Activated naive CD8-positive, alpha-beta T cell treated with anti-CD3 and anti-CD28 coated beads, Interleukin-2, amount 50 U/mL, for 24 hours (primary cell): ENCODE measurements around the gene ACOXL.

Experiments
- ATAC-seq: fragments of 150-1000 bp; cut with Tn5 transposase; one replicate; pipeline ENCODE4 v1.10.0; 2021
- DNase-seq: peaks from one replicate; pipeline ENCODE4 v3.0.0; 2021
- H3K27ac Mint-ChIP-seq: one replicate; pipeline ENCODE4 v1.8.0; 2021; ENCODE audit warnings: mild to moderate bottlenecking, mixed read lengths
- H3K27me3 Mint-ChIP-seq: one replicate; pipeline ENCODE4 v1.8.0; 2021; ENCODE audit warnings: mixed read lengths
- H3K36me3 Mint-ChIP-seq: one replicate; pipeline ENCODE4 v1.8.0; 2021; ENCODE audit warnings: low read depth, mixed read lengths
- H3K4me1 Mint-ChIP-seq: one replicate; pipeline ENCODE4 v1.8.0; 2021; ENCODE audit warnings: mixed read lengths
- H3K4me3 Mint-ChIP-seq: one replicate; pipeline ENCODE4 v1.8.0; 2021; ENCODE audit warnings: mild to moderate bottlenecking, moderate library complexity, mixed read lengths
- H3K9me3 Mint-ChIP-seq: one replicate; pipeline ENCODE4 v1.8.0; 2021; ENCODE audit warnings: mixed read lengths

Gene ACOXL

DNA sequence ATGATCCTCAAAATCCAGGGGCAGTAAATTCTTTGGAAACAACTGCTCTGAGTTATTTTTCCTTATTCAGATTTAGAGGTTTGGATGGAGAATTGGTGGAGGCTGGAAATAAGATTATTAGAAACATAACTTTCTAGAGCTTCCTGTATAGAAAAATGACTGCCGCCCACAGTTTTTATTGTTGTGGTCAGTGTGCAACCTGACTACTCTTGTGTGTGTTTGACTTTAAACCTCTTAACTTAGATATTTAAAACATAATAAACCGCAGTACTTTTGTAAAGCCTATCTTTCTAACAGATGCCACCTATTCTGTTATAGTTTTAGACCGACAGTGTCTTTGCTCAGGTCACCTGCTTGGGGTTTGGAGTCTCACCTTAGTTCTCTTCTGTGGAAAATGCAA lies 272.9 kb downstream of the ACOXL start:
- peaks cover 18% of the 10 kb centered on the region for H3K4me1 Mint-ChIP-seq

DNA sequence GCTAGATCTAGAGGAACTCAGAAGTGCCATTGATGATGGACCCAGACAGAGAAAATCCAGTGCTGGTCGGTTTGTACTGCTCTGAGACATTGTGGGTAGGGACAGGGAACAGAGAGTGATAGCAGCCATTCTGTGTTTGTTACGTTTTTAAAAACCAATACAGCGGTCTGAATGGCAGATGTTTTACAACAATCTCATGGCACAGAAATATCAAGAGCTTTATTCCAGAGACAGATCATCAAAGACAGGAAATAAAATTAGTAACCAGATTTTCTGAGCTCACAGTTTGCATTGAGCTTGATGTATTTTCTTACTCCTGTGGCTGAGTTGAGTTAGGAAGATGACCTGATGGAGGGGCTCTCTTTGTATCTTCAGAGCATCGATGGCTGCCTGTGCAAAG lies 273.4 kb downstream of the ACOXL start:
- Mint-ChIP-seq H3K4me3 (no peak overlapping the region), H3K36me3 (no peaks in the 10 kb centered on the region), H3K27ac (no peak overlapping the region), H3K4me1 (peaks cover 18% of the 10 kb centered on the region), H3K9me3 (peaks cover 9% of the 10 kb centered on the region), H3K27me3 (peaks cover 55% of the 10 kb centered on the region)
- no peak for DNase-seq
- ATAC-seq = no peak

More for the DNA sequence above, 272.9 kb downstream of the ACOXL start:
- Mint-ChIP-seq H3K36me3 (no peaks in the 10 kb centered on the region), H3K4me3 (no peak overlapping the region), H3K27me3 (peaks cover 55% of the 10 kb centered on the region), H3K9me3 (peaks cover 13% of the 10 kb centered on the region), H3K27ac (no peak overlapping the region)
- no peak for DNase-seq
- ATAC-seq = no peak

DNA sequence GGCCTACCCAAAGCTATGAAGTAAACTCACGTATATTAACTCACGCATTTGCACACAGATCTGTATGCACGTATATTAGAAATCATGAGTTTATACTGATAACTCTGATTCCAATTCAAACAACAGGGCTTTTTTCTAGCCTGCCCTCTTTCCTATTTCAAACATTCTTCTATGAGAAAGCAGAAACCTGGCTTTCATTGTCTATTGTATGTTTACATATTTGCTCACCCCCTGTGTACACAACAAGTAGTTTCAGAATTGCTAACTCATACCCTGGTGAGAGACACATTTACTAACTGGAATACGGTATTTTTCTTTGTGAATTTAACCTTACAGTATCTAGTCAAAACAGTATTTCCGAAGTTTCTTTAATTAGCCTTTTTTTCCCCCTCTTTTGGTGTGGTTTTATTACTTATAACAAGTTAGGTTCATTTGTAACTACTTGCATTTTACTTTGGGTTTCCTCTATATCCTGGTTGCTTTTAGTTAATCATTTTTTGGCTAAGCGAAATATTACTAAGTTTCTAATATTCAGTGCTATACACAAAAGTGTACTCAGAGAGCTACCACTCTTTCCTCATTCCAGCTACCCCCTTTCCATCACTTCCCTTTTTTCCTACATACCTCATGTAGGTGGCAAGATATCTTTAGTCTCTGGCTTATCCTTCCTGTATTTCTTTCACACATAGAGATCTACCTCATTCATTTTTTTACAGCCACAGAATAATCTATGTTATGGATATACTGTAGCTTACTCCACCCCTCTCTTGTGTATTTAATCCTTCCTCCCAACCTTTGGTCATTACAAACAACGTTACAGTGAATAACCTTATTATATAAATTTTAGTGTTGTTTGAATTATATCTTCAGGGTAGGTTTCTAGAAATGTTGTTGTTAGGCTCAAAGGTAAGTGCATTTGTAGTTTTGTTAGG lies 275.6 kb downstream of the ACOXL start:
- H3K4me1 Mint-ChIP-seq = peaks cover 18% of the 10 kb centered on the region
- ATAC-seq (no peak), DNase-seq (no peak)
- peaks cover 54% of the 10 kb centered on the region for H3K27me3 Mint-ChIP-seq
- H3K27ac Mint-ChIP-seq = no peak overlapping the region
- H3K4me3 Mint-ChIP-seq = no peak overlapping the region
- H3K9me3 Mint-ChIP-seq = peaks cover 11% of the 10 kb centered on the region
- no peaks in the 10 kb centered on the region for H3K36me3 Mint-ChIP-seq

DNA sequence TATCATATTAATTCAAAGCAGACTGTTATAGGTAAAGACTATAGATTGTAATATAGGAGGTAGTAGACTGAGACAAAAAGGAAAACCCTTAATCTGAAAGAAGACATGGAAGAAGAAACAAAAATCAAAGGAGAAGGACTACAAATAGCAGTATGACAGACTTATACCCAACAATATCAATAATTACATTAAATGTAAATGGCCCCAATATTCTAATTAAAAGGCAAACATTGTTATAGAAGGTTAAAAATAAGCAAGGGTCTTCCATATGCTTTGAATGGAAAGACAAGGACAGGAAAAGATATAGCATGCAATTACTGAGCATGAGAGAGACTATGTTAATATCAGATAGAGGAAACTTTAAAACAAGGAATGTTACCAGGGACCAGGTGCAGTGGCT lies 278.8 kb downstream of the ACOXL start:
- DNase-seq (no peak), ATAC-seq (no peak)
- Mint-ChIP-seq H3K27ac (no peak overlapping the region), H3K4me1 (peaks cover 12% of the 10 kb centered on the region), H3K9me3 (peaks cover 13% of the 10 kb centered on the region), H3K4me3 (no peak overlapping the region), H3K27me3 (peaks cover 43% of the 10 kb centered on the region), H3K36me3 (no peaks in the 10 kb centered on the region)

DNA sequence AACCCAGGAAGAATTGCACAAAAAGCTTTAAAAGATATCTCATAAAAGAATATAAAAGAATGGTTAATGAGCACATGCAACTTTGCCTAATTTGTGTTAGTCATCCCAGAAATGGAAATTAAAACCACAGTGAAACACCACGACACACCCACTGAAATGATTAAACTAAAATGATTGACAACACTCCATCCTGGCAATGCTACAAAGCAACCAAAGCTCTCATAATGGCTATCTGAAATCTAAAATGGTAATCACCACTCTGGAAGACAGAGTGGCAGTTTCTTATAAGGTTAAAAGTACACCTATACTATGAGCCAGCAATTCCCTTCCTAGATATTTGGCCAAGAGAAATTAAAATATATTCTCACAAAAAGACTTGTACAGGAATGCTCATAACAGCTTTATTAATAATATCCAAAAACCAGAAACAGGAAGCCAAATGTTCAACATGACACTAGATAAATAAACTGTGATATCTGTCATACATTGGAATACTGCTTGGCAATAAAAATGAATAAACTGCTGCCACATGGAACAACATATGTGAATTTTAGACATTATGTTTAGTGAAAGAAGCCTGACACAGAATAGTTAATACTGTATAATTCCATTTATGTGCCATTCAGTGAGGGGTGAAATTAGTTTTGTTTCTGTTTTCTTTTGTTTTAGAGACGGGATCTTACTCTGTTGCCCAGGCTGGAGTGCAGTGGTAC lies 283.1 kb downstream of the ACOXL start:
- peaks cover 13% of the 10 kb centered on the region for H3K9me3 Mint-ChIP-seq
- H3K4me3 Mint-ChIP-seq = no peak overlapping the region
- no peak for DNase-seq
- ATAC-seq = peak; percentile 78
- H3K36me3 Mint-ChIP-seq = no peaks in the 10 kb centered on the region
- peaks cover 11% of the 10 kb centered on the region for H3K4me1 Mint-ChIP-seq
- H3K27ac Mint-ChIP-seq = peak overlapping the region; percentile 63
- peaks cover 28% of the 10 kb centered on the region for H3K27me3 Mint-ChIP-seq

DNA sequence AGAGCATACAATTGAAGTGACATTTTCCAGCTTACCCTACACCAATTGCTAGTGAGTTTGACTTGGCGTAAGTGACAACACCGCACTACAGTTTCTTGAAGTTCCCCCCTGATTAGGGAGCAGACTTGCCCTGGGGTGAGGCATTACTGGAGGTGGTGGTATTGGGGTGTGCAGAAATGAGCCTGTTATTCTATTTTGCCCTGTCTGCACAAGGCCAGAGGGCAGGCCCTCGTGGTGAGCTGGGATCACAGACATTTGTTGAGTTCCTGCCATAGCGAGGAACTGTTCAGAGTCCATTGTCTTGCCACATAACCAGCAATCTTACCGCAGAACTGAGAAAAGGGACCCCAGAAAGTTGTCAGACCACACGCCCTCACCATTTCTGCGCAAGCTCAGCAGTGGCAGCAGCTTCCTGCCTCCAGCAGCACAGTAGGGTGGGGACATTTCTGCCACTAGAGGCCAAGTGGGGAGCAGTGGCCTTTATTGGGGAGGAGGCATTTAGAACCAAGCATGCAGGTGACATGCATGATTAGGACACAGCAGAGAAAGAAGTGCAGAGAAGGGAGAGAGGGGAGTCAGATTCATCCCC lies 284.8 kb downstream of the ACOXL start:
- no peak for ATAC-seq
- no peak for DNase-seq
- Mint-ChIP-seq H3K4me3 (no peak overlapping the region), H3K27ac (no peak overlapping the region), H3K27me3 (peaks cover 30% of the 10 kb centered on the region), H3K4me1 (peaks cover 11% of the 10 kb centered on the region), H3K9me3 (peaks cover 7% of the 10 kb centered on the region), H3K36me3 (no peaks in the 10 kb centered on the region)

DNA sequence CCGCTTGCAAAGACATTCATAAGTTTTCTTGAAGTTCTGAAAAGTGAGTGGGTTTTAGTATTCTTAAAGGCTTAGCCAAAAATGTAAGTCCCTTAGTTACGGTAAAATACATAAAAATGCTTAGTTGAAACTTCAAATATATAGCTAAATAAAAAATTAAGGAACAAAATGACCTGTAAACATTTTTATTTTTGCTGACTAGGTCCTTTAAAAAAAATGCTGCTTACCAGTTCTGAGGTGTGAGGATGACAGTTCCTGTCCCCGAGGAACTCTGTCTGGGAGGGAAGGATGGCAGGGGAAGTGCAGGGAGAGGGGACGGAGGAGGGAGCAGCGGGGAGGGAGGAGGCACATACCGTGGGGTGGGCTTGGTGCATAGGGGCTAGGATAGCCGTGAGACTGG lies 285.5 kb downstream of the ACOXL start:
- ATAC-seq = no peak
- no peak for DNase-seq
- no peak overlapping the region for H3K27ac Mint-ChIP-seq
- H3K27me3 Mint-ChIP-seq = peaks cover 32% of the 10 kb centered on the region
- H3K9me3 Mint-ChIP-seq = peaks cover 7% of the 10 kb centered on the region
- H3K4me3 Mint-ChIP-seq = no peak overlapping the region
- no peaks in the 10 kb centered on the region for H3K36me3 Mint-ChIP-seq
- peaks cover 11% of the 10 kb centered on the region for H3K4me1 Mint-ChIP-seq

DNA sequence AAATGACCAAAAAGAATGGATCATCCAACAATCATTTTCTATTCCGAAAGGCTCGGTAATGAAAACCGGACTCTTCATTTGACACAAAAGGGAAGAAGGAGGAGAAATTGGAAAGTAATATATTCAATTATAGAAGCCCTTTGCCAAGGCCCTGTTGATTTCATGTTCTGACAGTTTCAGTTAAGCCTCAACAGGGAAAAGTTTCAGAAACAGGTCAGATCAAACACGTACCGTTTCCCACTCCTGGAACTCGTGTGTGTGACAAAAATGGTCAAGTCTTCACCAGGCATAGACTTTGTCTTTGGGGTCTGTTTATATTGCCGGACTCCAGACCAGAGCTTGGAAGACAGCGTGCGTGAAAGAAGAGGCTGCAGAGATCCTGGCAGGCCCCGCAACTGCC lies 287.0 kb downstream of the ACOXL start:
- Mint-ChIP-seq H3K27me3 (peaks cover 31% of the 10 kb centered on the region), H3K27ac (no peak overlapping the region), H3K36me3 (no peaks in the 10 kb centered on the region), H3K9me3 (no peaks in the 10 kb centered on the region), H3K4me1 (peaks cover 11% of the 10 kb centered on the region), H3K4me3 (no peak overlapping the region)
- no peak for DNase-seq
- no peak for ATAC-seq

DNA sequence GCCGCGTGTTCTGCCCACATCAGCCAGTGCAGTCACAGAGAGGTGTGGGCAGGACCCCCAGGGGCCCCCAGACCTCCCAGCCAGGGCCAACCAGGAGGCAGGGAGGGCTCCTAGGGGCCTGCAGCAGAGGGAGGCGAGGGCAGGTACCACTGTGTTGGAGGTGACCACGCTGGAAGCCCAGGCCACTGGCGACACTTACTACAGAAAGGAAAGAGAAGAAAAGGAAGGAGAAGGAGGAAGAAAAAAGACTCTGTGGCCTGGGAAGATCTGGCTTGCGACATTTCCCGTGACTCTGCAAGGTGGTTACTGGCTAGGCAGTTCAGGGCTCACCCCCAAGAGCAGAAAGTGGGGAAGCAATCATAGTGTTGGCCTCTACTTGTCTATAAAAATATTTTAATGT lies 290.3 kb downstream of the ACOXL start:
- H3K27ac Mint-ChIP-seq = no peak overlapping the region
- DNase-seq (no peak), ATAC-seq (no peak)
- H3K27me3 Mint-ChIP-seq = peaks cover 27% of the 10 kb centered on the region
- peaks cover 6% of the 10 kb centered on the region for H3K4me1 Mint-ChIP-seq
- H3K36me3 Mint-ChIP-seq = no peaks in the 10 kb centered on the region
- H3K9me3 Mint-ChIP-seq = no peaks in the 10 kb centered on the region
- H3K4me3 Mint-ChIP-seq = no peak overlapping the region

DNA sequence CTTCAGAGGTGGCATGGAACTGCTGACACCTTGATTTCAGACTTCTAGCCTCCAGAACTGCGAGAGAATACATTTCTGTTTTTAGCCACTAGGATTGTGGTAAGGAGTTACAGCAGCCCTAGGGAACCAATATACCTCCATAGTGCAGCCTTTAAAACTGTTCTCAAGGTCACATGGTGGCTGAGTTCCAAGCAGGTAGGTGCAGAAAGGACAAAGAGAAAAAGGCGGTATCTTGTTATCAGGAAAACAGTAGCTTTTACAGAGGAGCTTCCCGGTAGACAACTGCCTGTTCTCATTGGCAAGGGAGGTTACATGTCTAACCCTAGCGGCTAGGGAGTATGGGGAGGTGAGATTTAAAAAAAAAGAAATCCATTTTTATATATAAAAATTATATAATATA lies 292.1 kb downstream of the ACOXL start:
- peaks cover 6% of the 10 kb centered on the region for H3K4me1 Mint-ChIP-seq

DNA sequence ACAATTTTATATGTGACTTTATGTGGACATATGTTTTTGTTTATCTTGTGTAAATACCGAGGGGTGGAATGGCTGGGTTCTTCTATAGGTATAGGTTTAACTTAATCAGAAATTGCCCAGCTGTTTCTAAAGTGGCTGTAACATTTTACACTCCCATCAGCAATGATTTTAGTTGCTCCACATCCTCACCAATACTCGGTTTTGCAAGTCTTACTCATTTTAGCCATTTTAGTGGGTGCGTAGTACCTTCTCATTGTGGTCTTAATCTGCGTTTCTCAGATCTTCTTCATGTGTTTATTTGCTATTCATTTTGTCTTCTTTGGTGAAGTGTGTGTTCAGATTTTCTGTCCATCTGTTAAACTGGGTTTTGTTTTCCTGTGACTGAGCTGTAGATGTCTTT lies 292.9 kb downstream of the ACOXL start:
- Mint-ChIP-seq H3K27me3 (peaks cover 27% of the 10 kb centered on the region), H3K36me3 (no peaks in the 10 kb centered on the region), H3K4me3 (no peak overlapping the region), H3K4me1 (peaks cover 6% of the 10 kb centered on the region), H3K27ac (no peak overlapping the region), H3K9me3 (no peaks in the 10 kb centered on the region)
- DNase-seq (no peak), ATAC-seq (peak; percentile 63)

More for the DNA sequence above, 292.1 kb downstream of the ACOXL start:
- H3K27ac Mint-ChIP-seq = no peak overlapping the region
- ATAC-seq (no peak), DNase-seq (no peak)
- H3K9me3 Mint-ChIP-seq = no peaks in the 10 kb centered on the region
- H3K36me3 Mint-ChIP-seq = no peaks in the 10 kb centered on the region
- H3K4me3 Mint-ChIP-seq = no peak overlapping the region
- peaks cover 26% of the 10 kb centered on the region for H3K27me3 Mint-ChIP-seq

DNA sequence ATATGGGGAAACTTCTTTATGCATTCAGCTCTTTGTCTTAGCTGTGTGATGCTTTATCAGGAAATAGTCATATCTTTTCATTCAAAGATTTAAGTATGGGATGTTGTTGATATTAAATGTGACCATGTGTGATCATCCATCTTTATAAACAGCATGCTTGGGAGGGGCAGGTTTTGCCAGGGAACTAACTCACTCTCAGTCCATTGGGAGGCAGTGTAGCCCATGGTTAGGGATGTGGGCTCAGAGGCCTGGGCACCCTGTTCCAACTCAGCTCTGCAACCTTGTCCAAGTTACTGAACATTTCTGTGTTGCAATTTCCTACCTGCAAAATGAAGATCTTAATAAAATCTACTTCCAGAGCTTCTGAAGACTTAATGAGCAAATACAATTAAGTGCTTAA lies 296.3 kb downstream of the ACOXL start:
- peaks cover 19% of the 10 kb centered on the region for H3K4me1 Mint-ChIP-seq
- ATAC-seq (no peak), DNase-seq (no peak)
- H3K36me3 Mint-ChIP-seq = no peaks in the 10 kb centered on the region
- H3K4me3 Mint-ChIP-seq = no peak overlapping the region
- no peaks in the 10 kb centered on the region for H3K9me3 Mint-ChIP-seq
- H3K27ac Mint-ChIP-seq = no peak overlapping the region
- peaks cover 31% of the 10 kb centered on the region for H3K27me3 Mint-ChIP-seq

DNA sequence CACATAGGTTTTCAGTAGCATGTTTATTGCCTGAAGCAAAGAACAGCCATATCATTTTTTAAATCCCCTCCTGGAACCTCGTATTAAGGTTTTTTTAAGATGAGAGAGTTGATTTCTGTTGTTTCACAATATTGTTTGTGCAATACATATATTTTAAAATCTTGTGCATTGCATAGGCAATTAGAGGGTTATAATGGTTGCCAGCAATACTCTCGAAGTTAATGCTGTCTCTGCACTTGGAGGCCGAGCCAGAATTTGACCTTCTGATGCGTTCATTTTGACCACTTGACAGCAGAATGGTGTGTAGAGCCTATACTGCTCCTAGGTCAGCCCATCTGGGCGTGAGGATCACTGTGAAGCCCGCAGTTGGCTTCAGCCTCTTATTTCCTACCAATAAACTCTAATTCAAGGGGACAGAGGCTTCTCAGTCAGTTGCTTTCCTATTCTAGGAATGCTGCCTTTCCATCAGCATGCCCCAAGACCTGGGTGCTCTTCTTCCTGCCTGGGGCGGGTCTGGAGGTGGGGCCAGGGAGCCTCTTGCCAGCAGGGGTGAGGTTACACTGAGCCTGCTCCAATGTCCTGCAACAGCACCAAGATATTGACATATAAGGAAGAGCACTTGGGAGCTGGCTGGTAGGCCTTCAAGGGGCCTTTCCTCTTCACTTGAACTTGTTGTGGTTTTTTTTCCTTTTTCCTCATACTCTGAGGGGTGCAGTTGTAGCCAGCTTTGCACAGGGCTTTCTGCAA lies 297.0 kb downstream of the ACOXL start:
- H3K4me1 Mint-ChIP-seq = peaks cover 19% of the 10 kb centered on the region
- no peak overlapping the region for H3K4me3 Mint-ChIP-seq
- H3K27me3 Mint-ChIP-seq = peaks cover 32% of the 10 kb centered on the region
- no peak overlapping the region for H3K27ac Mint-ChIP-seq
- H3K9me3 Mint-ChIP-seq = no peaks in the 10 kb centered on the region
- no peaks in the 10 kb centered on the region for H3K36me3 Mint-ChIP-seq
- no peak for ATAC-seq
- no peak for DNase-seq

DNA sequence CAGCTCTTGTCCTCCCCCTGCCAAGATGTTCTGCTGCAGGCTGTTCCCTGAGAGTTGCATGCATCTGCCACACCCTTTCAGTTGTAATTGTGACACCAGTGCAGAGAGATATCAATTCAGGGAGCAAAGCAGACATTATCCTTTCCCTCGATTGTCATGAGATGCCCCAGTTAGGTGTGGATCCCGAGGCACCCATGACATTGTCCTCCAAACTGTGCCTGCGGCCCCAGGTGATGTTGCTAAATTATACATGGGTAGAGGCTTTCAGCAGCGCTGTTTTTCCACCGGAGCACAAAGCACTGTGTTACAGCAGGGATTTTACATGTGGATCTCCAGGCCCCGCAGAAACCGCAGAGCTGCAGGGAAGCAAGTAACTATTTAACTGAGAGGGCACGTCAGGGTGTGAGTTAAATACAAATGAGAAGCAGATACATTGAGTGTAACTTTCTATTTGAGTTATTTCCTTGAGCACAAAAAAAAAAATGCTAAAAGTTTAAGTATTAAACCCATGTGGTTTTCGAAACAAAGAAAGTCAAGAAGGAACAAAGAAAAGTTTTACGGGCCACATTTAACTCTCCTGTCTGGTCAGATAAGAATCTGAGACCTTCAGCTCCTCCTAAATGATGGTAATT lies 298.0 kb downstream of the ACOXL start:
- H3K4me1 Mint-ChIP-seq = peaks cover 16% of the 10 kb centered on the region
- H3K4me3 Mint-ChIP-seq = no peak overlapping the region
- no peaks in the 10 kb centered on the region for H3K36me3 Mint-ChIP-seq
- no peak overlapping the region for H3K27ac Mint-ChIP-seq
- DNase-seq = no peak
- ATAC-seq = no peak
- H3K9me3 Mint-ChIP-seq = no peaks in the 10 kb centered on the region
- H3K27me3 Mint-ChIP-seq = peaks cover 36% of the 10 kb centered on the region
